PC-3 (cell line): ENCODE measurements around the gene ZNF628. TPM values are rescaled to one million over a fixed set of nuclear protein-coding genes. Genes with fewer than 3 reads are reported as not detected.

Experiments used
- ATAC-seq: fragments of 200-7000 bp; cut with Tn5 transposase; 2 replicates; pipeline ENCODE4 v1.9.1; 2020; ENCODE audit warnings: mild to moderate bottlenecking, moderate library complexity
- BruUV-seq: library from RNA; stranded (reverse); fragments of 400-500 nt; replicated peaks from 2 replicates; lab custom pipeline; 2021; lab: Mats Ljungman, UMichigan
- CTCF ChIA-PET: fragments of 300-600 bp; sonication (Branson Sonifier 250); formaldehyde crosslinking; loops from one replicate; lab custom pipeline; 2022; ENCODE audit warnings: antibody characterized with exemption; lab: Charles Lee
- POLR2A ChIA-PET: fragments of 300-600 bp; sonication (Branson Sonifier 250); formaldehyde crosslinking; loops from one replicate; lab custom pipeline; 2022; ENCODE audit warnings: antibody characterized with exemption; ENCODE audit not compliant: unreplicated experiment; lab: Charles Lee
- DNase-seq: peaks from one replicate; pipeline ENCODE4 v3.0.0-alpha.2; 2015
- H2AFZ ChIP-seq: fragments of 300-600 bp; sonication (generic); 2 replicates; pipeline ENCODE4 v1.6.0; 2016; ENCODE audit warnings: antibody characterized with exemption, low read length
- H3F3A ChIP-seq: fragments of 300-600 bp; sonication (generic); one replicate; pipeline ENCODE4 v1.6.0; 2017; ENCODE audit warnings: antibody characterized with exemption, low read length, control low read depth, mild to moderate bottlenecking; ENCODE audit not compliant: unreplicated experiment
- H3K27ac ChIP-seq: fragments of 300-600 bp; sonication (generic); 2 replicates; pipeline ENCODE4 v1.5.1; 2016; ENCODE audit warnings: mild to moderate bottlenecking, low read length
- H3K27me3 ChIP-seq: fragments of 300-600 bp; sonication (generic); 2 replicates; pipeline ENCODE4 v1.6.1; 2016; ENCODE audit warnings: low read length, mixed read lengths
- H3K36me3 ChIP-seq: fragments of 300-600 bp; sonication (generic); 2 replicates; pipeline ENCODE4 v1.6.1; 2016; ENCODE audit warnings: low read depth, mixed run types, low read length, mixed read lengths
- H3K4me1 ChIP-seq: fragments of 300-600 bp; sonication (generic); 2 replicates; pipeline ENCODE4 v1.5.1; 2016; ENCODE audit warnings: low read length; ENCODE audit not compliant: insufficient read depth
- H3K4me2 ChIP-seq: fragments of 300-600 bp; sonication (generic); 2 replicates; pipeline ENCODE4 v1.6.0; 2016; ENCODE audit warnings: low read length
- H3K4me3 ChIP-seq: fragments of 300-600 bp; sonication (generic); 2 replicates; pipeline ENCODE4 v1.5.1; 2016; ENCODE audit warnings: mild to moderate bottlenecking, low read length, mixed read lengths
- H3K79me2 ChIP-seq: fragments of 300-600 bp; sonication (generic); 2 replicates; pipeline ENCODE4 v1.6.1; 2017; ENCODE audit warnings: low read length, mixed read lengths
- H3K9ac ChIP-seq: fragments of 300-600 bp; sonication (generic); 2 replicates; pipeline ENCODE4 v1.6.0; 2016; ENCODE audit warnings: mild to moderate bottlenecking, low read length
- H3K9me2 ChIP-seq: fragments of 300-600 bp; sonication (generic); replicated peaks from 2 replicates; pipeline ENCODE4 v1.6.1; 2016; ENCODE audit warnings: mixed run types, low read length, mixed read lengths
- H3K9me3 ChIP-seq: fragments of 300-600 bp; sonication (generic); 2 replicates; pipeline ENCODE4 v1.6.1; 2016; ENCODE audit warnings: low read length, mixed read lengths
- H4K20me1 ChIP-seq: fragments of 300-600 bp; sonication (generic); 2 replicates; pipeline ENCODE4 v1.6.1; 2016; ENCODE audit warnings: low read length, mixed read lengths
- EZH2 ChIP-seq: fragments of 300-600 bp; sonication (generic); IDR thresholded peaks from one replicate; pipeline ENCODE4 v1.6.1; 2017; ENCODE audit warnings: antibody characterized with exemption, mild to moderate bottlenecking, low read length; ENCODE audit not compliant: unreplicated experiment
- EZH2phosphoT487 ChIP-seq: fragments of 300-600 bp; sonication (generic); IDR thresholded peaks from 2 replicates; pipeline ENCODE4 v1.6.1; 2018; ENCODE audit warnings: mild to moderate bottlenecking, antibody characterized with exemption, low read length, borderline replicate concordance
- intact Hi-C: fragments of 100-400 bp; cut with micrococcal nuclease; formaldehyde crosslinking; loops from 2 replicates; pipeline ENCODE4 v1.9.0; 2023
- total RNA-seq: library from RNA; depleted of rRNA; stranded (reverse); fragments of >200 nt; gene quantifications from 2 replicates; pipeline ENCODE4 v1.2.3, GENCODE V29; 2014
- TF ChIP-seq, protein P1 (sequence below): fragments of 300-600 bp; sonication (generic); conservative IDR thresholded peaks from 2 replicates; pipeline ENCODE4 v1.5.1; 2017; ENCODE audit warnings: antibody characterized with exemption, low read depth, mild to moderate bottlenecking, low read length

Gene ZNF628
- total RNA-seq, 1 experiment from 2014 or later, result 11.8 TPM

DNA sequence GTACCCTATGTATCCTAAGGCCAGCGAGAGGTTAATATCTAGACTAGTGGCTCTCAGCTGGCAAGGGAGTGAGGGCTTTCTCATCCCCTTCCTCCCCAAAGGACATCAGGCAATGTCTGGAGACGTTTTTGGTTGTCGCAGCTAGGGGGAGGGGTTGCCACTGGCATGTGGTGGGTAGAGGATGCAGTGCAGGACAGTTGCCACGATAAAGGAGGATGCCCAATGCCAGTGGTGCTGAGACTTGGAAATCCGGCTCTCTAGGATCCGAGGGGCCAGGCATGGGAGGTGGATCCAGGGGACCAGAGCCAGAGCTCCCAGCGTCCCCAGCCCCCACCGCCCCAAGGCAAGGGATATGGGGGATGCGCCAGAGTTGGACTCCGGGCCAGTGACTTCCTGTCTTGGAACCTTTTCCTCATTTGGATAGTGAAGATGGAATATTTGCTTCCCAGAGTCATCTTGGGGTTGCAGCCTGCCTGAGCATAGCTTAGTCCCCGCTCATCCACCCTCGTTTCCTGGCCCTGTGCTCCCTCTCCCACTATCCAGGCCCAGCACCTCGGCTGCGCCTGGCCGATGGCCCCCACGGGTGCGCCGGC is 16.7 kb downstream of the ZNF628 start:
- H3F3A ChIP-seq, result no peaks in the 10 kb centered on the region
- H3K36me3 ChIP-seq, result no peaks in the 10 kb centered on the region
- intact Hi-C loops, result no loop called here
- ATAC-seq (no peak), DNase-seq (no peak)
- H3K4me2 ChIP-seq, result no peak overlapping the region
- H3K4me1 ChIP-seq, result peaks cover 4% of the 10 kb centered on the region; the same call in 1 of the 2 replicates
- ChIA-PET POLR2A (interaction anchor here (0.6 kb wide), 1 partner anchor 12 kb away, joined by 3 read pairs; no protein-coding TSS in a partner anchor), CTCF (no interaction called here)
- H4K20me1 ChIP-seq, result no peaks in the 10 kb centered on the region
- BruUV-seq, result no TSS peak
- no peak overlapping the region for H3K4me3 ChIP-seq
- H3K27ac ChIP-seq, result no peak overlapping the region
- no peak overlapping the region for H3K9ac ChIP-seq
- TF ChIP-seq EZH2phosphoT487 (no peak), EZH2 (no peak)
- TF ChIP-seq, protein P1, sequence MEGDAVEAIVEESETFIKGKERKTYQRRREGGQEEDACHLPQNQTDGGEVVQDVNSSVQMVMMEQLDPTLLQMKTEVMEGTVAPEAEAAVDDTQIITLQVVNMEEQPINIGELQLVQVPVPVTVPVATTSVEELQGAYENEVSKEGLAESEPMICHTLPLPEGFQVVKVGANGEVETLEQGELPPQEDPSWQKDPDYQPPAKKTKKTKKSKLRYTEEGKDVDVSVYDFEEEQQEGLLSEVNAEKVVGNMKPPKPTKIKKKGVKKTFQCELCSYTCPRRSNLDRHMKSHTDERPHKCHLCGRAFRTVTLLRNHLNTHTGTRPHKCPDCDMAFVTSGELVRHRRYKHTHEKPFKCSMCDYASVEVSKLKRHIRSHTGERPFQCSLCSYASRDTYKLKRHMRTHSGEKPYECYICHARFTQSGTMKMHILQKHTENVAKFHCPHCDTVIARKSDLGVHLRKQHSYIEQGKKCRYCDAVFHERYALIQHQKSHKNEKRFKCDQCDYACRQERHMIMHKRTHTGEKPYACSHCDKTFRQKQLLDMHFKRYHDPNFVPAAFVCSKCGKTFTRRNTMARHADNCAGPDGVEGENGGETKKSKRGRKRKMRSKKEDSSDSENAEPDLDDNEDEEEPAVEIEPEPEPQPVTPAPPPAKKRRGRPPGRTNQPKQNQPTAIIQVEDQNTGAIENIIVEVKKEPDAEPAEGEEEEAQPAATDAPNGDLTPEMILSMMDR, result no peak
- no peaks in the 10 kb centered on the region for H3K9me2 ChIP-seq
- no peaks in the 10 kb centered on the region for H3K9me3 ChIP-seq
- H3K79me2 ChIP-seq, result no peaks in the 10 kb centered on the region
- no peaks in the 10 kb centered on the region for H3K27me3 ChIP-seq
- H2AFZ ChIP-seq, result no peak overlapping the region

DNA sequence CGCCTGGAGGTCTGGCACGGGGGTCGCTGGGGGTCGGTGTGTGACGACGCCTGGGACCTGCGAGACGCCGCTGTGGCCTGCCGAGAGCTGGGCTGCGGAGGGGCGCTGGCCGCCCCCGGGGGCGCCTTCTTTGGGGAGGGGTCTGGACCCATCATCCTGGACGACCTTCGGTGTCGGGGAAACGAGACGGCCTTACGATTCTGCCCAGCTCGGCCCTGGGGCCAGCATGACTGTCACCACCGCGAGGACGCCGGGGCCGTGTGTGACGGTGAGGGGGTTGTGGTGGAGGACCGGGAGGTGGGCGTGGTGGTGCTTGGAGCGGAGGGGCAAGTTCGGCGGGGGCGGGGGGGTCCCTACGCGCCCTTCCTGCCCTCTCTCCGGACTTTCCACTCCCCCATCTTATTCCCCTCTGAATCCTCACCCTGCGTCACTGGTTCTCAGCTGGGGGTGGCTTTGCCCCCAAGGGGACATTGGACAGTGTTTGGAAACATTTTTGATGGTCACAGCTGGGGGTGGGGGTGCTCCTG is 17.3 kb downstream of the ZNF628 start:
- ATAC-seq (no peak), DNase-seq (no peak)
- H3K27ac ChIP-seq, result no peak overlapping the region
- H3K27me3 ChIP-seq, result no peaks in the 10 kb centered on the region
- H3K4me3 ChIP-seq, result no peak overlapping the region
- H3K4me2 ChIP-seq, result no peak overlapping the region
- H3K9me2 ChIP-seq, result no peaks in the 10 kb centered on the region
- intact Hi-C loops, result no loop called here
- BruUV-seq, result no TSS peak
- H3K9ac ChIP-seq, result no peak overlapping the region
- 0 out of 2 replicates have a peak overlapping the region, but pooled peaks have one; percentile 34 for H2AFZ ChIP-seq
- TF ChIP-seq EZH2, result no peak
- TF ChIP-seq, protein P1, result no peak
- POLR2A ChIA-PET, result no interaction called here
- CTCF ChIA-PET, result no interaction called here
- H4K20me1 ChIP-seq, result no peaks in the 10 kb centered on the region
- H3F3A ChIP-seq, result no peaks in the 10 kb centered on the region
- no peaks in the 10 kb centered on the region for H3K9me3 ChIP-seq
- no peaks in the 10 kb centered on the region for H3K4me1 ChIP-seq
- H3K36me3 ChIP-seq, result no peaks in the 10 kb centered on the region
- H3K79me2 ChIP-seq, result no peaks in the 10 kb centered on the region

DNA sequence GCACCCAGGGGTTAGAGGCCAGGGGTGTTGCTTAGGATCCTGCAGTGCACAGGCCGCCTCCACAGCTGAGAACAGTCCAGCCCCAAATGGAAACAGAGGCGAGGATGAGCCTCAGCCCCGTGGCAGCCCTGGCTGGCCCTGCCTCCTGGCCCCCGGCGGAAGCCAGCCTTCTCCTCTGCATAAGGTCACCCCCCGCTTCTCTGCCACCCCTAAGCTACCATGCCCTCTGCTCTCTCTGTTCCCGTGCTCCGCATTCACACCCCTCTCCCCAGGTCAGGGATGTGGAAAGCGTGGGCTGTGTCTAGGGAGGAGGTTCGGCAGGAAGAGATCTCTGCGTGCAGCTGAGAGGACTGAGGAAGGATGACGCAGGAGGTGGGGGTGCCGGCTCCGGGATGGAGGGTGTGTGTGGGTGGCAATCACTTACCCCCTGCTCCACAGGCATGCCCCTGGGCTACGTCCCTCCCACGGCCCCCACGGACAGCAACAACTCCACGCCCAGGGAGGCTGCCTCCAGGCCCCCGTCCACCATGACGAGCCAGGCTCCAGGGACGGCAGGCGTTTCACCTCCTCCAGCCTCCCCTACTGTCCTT is 17.9 kb downstream of the ZNF628 start:
- Histone ChIP-seq H4K20me1 (no peaks in the 10 kb centered on the region), H3K27ac (no peak overlapping the region), H3K9ac (no peak overlapping the region), H2AFZ (peak overlapping the region; percentile 34; the same call in 1 of the 2 replicates), H3K27me3 (no peaks in the 10 kb centered on the region), H3K36me3 (no peaks in the 10 kb centered on the region), H3K4me2 (no peak overlapping the region), H3K9me3 (no peaks in the 10 kb centered on the region), H3F3A (no peaks in the 10 kb centered on the region), H3K4me1 (no peaks in the 10 kb centered on the region), H3K9me2 (no peaks in the 10 kb centered on the region), H3K4me3 (no peak overlapping the region), H3K79me2 (no peaks in the 10 kb centered on the region)
- BruUV-seq, result no TSS peak
- DNase-seq (no peak), ATAC-seq (no peak)
- ChIA-PET CTCF (interaction anchor here (1.0 kb wide), 1 partner anchor 9 kb away, joined by 5 read pairs; no protein-coding TSS in a partner anchor), POLR2A (no interaction called here)
- intact Hi-C loops, result no loop called here
- TF ChIP-seq, protein P1, result no peak
- TF ChIP-seq EZH2, result no peak
- TF ChIP-seq EZH2phosphoT487, result no peak
